ENCODE data around the gene HERPUD1.

HERPUD1 gene

DNA sequence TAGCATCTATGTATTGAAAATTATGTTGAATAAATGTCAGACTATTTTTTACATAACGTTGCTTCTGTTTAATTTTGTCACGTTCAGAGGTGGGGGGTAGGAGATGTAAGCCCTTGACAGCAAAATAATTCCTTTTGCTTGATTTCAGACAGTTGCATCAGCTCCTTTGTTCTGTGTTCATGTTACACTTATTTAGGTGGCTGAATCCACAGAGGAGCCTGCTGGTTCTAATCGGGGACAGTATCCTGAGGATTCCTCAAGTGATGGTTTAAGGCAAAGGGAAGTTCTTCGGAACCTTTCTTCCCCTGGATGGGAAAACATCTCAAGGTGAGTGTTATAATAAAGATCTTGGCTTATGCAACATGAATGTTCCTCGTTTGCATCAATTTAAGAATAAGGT, 4.5 kb downstream of the HERPUD1 start:
- no peak for DNase-seq

GRCh38 chr16:56936950-56937349, 5.0 kb downstream of the HERPUD1 start:
- DNase-seq: no peak

DNA sequence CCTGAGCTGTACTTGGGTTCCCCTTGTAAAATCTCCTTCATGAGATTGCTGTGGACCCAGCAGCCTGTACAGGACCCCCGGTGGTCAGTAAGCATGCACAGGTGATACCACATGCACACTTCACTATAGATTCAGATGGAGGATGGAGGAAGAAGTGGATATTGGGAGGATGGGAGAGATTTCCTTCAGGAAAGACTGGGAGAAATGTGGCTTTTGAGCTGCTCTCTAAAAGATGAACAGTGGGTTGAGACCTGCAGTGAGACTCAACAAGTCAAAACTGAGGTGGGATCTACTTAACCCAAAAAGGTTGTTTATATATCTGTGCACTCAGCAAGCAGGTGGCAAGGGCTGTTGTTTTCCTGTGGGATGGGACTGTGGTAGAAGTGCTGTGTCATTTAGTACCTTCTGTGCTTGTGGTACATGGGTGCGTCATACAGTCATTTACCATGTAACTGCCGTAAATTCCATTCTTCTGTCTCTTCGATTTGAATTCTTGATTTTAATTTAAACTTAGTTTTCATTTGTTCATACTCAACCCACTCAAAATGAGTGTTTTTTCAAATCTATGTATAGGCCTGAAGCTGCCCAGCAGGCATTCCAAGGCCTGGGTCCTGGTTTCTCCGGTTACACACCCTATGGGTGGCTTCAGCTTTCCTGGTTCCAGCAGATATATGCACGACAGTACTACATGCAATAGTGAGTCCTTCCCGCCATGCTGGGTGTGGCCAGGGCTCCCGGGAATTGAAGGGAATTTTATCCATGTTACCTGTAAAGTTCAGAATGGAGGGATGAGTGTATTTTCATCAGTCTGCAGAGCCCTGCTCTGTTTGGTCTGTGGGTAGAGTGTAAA, 6.9 kb downstream of the HERPUD1 start:
- DNase-seq: peak; percentile 68

GRCh38 chr16:56939801-56940200, 7.9 kb downstream of the HERPUD1 start:
- no peak for DNase-seq

- no peak for DNase-seq
These were observed 9.2 kb downstream of the HERPUD1 start for GRCh38 chr16:56941092-56941491.

DNA sequence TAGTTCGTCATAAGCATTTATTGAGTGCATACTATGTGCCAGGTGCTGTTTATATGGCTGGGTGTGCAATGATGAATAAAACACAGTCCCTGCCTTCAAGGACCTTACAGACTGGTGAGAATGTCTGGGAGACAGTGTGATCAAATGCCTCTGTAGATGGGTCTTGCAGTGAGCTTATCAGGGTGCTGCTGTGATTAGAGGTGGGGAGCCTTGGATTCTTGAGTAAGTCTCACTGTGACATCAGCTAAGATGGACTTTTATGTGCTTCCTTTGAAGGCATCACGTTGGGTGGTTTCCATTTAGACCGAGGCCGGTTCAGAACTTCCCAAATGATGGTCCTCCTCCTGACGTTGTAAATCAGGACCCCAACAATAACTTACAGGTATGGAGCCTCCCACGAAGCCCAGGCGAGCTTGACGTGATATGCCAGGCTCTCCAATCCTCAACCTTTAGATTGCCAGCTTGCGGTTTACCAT, 10.0 kb downstream of the HERPUD1 start:
- DNase-seq: no peak

DNA sequence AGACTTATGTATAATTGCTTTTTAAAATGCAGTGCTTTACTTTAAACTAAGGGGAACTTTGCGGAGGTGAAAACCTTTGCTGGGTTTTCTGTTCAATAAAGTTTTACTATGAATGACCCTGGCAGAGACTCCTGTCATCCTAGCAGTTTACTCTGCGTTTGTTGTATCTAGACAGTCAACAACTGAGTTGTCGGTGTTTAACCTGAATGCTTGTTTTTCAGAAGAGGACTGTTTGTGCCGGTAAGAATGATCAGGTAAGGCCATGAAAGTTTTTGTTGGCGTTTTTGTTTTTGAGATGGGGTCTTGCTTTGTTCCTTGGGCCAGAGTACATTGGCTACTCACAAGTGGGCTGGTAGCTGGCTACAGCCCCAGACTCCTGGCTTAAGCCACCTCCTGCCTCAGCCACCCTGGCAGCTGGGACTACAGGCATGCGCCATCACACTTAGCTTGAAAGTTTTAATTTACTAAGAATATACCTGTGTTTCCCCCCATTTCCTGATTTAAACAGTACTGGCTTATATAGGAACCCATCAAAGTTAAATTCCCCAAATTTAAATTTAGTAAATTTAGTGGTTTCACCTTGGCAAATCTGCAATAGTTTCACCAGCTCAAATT, 11.9 kb downstream of the HERPUD1 start:
- no peak for DNase-seq

DNA sequence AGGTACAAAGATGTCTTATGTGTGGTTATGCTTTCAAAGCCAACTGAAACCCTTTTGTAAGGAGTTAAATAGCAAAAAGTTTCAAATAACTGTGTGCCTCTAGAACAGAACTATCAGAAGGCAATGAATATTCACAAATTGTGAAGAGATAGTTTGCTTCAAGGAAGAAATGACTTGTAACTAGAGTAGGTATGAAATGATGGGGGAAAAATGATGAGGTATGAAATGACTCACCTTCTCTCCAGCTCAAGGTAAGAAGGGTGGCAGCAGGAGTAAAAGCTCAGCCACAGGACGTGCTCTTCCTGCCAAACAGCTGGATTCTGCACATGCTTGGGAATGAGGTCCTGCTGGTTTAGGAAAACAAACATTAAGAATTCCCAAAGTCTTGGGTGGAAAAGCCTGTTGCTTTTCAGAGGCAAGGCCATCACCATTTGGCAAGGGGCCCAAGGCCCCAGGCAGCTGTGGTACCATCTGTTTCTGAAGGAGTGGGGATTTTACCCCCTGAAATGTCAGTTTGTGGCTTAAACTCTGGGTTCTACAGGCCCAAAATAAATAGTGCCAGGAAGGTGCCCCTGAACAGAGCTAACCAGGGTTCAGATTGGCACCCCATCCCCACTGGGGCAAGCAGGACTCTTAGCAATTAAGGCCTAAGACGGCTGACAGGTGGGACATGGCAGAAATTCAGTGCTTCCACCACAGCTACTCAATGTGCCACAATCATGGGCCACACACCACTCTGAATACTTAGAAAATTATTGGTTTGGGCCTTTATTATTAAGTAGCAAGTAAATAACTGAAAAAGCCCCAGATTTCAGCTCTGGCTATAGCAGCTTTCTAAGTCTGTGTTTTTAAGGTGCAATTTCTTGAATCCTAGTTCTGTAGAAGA, 13.3 kb downstream of the HERPUD1 start:
- peak; percentile 36 for DNase-seq

DNA sequence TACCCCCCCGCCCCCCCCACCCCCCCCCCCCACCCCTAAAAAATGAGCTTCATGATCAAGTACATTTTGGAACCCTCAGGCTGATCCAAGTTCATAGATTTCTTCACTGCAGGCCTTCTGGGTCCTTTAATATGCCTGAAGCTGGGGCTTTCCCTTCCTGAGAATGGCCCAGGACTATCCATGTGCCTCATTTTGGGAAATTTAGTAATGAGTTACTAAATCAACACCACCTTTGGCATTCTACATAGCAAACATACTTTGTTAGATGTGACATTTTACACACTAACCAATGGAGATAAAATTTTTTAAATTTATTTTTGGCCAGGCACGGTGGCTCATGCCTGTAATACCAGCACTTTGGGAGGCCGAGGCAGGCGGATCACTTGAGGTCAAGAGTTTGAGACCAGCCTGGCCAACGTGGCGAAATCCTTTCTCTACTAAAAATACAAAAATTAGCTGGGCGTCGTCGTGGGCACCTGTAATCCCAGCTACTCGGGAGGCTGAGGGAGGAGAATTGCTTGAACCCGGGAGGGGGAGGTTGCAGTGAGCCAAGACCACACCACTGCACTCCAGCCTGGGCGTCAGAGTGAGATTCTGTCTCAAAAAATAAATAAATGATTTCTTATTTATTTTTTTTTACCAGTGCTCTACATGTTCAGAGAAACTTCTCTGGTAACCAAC, 14.0 kb downstream of the HERPUD1 start:
- DNase-seq: no peak

- DNase-seq: no peak
These were observed 15.0 kb downstream of the HERPUD1 start for GRCh38 chr16:56946767-56947603.

GRCh38 chr16:56947604-56947995, 15.7 kb downstream of the HERPUD1 start:
- no peak for DNase-seq

GRCh38 chr16:56948234-56948633, 16.3 kb downstream of the HERPUD1 start:
- no peak for DNase-seq

DNA sequence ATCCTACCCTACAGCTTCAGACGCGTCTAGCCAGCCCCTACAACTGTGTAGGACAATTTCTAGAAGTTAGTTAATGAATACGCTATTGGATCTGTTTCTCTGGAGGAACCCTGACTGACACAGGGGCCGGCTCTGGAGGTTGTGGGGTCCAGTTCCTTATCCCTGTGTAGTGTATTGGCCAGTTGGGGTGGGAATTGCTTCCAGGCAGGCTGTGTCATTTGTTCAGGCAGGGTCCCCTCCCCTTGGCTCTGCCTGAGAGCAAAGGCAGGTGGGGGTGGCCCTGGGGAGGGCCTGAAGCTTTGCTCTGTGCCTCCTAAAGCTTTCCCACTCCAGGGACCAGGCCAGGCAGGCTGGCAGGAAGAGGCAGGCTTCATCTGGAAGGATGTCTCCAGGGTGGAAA, 18.1 kb downstream of the HERPUD1 start:
- no peak for DNase-seq

DNA sequence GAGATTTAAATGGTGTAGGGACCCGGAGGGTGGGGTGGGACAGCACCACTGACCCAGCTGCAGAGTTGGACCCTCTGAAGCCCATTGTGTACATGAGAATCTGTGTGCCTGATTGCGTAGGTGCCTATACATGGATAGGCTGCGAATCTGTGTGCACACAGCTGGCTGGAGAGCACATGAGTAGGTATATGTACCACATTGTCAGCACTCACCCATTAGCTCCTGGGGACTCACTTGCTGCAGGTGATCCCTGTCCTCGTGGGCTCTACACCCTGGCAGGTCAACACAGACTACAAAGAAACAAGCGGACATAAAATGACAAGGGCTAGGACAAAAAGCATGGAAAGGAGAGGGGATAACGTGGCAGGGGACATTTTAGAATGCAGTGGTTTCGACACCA, 18.5 kb downstream of the HERPUD1 start:
- DNase-seq: no peak

GRCh38 chr16:56950881-56951771, 19.2 kb downstream of the HERPUD1 start:
- peak; percentile 64 for DNase-seq

GRCh38 chr16:56953006-56953405, 21.1 kb downstream of the HERPUD1 start:
- no peak for DNase-seq

DNA sequence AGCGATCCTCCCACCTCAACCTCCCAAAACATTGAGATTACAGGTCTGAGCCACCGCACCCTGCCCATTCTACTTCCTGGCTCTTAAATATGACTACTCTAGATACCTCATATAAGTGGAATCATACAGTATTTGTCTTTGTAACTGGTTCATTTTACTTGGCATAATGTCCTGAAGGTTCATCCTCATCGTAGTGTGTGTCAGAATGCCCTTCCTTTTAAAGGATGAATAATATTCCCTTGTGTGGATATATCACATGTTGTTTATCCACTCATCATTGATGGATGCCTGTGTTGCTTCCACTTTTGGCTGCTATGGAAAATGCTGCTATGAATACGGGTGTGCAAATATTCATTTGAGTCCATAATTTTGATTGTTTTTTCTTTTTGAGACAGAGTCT, 24.1 kb downstream of the HERPUD1 start:
- no peak for DNase-seq

DNA sequence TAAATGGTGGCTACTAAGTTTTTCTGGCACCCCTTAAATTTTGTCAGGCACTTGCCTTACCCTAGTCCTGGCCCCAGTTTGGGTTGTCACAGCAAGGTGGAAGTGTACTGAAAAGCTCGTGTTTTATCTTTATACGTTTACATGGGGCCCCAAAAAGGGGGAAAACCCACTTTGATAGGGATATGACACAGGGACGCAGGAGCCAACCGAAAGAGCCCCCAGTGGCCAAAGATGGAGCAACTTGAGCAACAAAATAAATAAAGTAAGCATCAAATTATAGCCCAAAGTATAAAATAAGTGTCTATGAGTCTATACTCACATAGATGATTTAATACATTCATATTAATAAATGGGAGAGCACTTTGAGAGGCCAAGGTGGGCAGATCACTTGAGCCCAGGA, 24.8 kb downstream of the HERPUD1 start:
- DNase-seq: no peak

GRCh38 chr16:56960681-56961281, 28.8 kb downstream of the HERPUD1 start:
- no peak for DNase-seq

DNA sequence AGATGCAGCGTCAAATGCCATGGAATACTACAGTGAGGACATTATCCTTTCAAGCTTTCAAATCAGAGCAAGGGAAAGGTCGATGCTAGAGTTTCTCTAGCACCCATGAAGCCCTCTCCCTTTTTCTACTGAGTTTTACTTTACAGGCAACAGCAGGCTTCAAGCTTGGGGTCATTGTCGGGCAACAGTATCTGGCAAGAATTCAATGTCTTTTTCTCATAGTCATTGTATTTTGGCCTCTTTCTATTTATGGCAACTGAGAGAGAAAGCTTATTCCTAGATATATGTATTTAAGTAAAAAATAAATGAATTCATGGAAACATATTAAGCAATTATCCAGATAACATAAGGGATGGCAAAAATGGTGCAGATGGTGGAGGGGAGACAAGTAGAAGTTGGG, 29.4 kb downstream of the HERPUD1 start:
- no peak for DNase-seq

Data from stimulated activated CD4-positive, alpha-beta T cell treated with anti-CD3 and anti-CD28 coated beads, Interleukin-4, amount 100 ng/mL, for 24 hours (primary cell).